ENCODE measurements around the gene SRPK3. TPM values are rescaled to one million over a fixed set of nuclear protein-coding genes. Genes with fewer than 3 reads are reported as not detected.
"Not testable (repeated sequence)": the region's sequence is repeated elsewhere in the genome, so short reads cannot be mapped to it uniquely, and the experiment has no call there.

Gene SRPK3
- total and polyA plus RNA-seq, 5 donors from 2014 or later, result not detected

DNA sequence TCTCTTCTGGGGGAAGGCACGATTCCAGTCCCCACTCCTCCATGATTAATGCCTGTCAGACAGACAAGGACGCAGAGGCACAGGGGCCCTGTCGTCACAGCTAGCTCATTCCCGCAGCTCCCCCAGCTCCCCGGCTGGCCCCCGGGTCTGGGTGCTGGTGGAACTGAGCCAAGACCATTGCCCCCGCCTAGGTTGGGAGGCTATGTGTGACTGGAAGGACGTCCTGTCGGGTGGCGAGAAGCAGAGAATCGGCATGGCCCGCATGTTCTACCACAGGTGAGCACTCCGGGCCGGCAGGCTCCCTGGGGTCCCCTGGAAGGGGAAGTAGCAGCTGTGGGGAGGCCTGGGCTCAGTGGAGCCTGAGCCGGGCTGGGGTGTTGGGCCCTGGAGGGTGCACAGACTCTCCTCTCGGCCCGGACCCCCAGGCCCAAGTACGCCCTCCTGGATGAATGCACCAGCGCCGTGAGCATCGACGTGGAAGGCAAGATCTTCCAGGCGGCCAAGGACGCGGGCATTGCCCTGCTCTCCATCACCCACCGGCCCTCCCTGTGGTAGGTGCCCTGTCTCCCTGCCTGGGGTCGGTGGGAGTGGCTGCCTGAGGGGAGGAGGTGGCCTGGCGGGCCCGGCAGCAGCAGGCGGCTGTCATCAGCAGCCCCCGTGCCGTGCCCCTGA lies 37.9 kb upstream of the SRPK3 start:
- not testable (repeated sequence) for H3K27me3 Mint-ChIP-seq; H3K36me3 Mint-ChIP-seq; H3K36me3 ChIP-seq (ENCODE audit: control insufficient read depth, insufficient read depth, low read length); DNase-seq; H3K9me3 ChIP-seq (ENCODE audit: control insufficient read depth in 2 of 2, low read length in 2 of 2); H3K4me3 Mint-ChIP-seq; ATAC-seq (ENCODE audit: low read depth in 2 of 2); H3K27ac Mint-ChIP-seq; H3K27ac ChIP-seq (ENCODE audit: insufficient read depth, low read length, poor library complexity, severe bottlenecking); H3K9me3 Mint-ChIP-seq; H3K4me3 ChIP-seq (ENCODE audit: low read depth, low read length); H3K27me3 ChIP-seq (ENCODE audit: control insufficient read depth, insufficient read depth, low read length)
- H3K4me1 Mint-ChIP-seq, result peaks cover 0 to 19% (median 0%) of the 10 kb centered on the region in 4 donors
- H3K4me1 ChIP-seq (ENCODE audit: control insufficient read depth, insufficient read depth, low read length, poor library complexity, severe bottlenecking), result peaks cover 11% of the 10 kb centered on the region

DNA sequence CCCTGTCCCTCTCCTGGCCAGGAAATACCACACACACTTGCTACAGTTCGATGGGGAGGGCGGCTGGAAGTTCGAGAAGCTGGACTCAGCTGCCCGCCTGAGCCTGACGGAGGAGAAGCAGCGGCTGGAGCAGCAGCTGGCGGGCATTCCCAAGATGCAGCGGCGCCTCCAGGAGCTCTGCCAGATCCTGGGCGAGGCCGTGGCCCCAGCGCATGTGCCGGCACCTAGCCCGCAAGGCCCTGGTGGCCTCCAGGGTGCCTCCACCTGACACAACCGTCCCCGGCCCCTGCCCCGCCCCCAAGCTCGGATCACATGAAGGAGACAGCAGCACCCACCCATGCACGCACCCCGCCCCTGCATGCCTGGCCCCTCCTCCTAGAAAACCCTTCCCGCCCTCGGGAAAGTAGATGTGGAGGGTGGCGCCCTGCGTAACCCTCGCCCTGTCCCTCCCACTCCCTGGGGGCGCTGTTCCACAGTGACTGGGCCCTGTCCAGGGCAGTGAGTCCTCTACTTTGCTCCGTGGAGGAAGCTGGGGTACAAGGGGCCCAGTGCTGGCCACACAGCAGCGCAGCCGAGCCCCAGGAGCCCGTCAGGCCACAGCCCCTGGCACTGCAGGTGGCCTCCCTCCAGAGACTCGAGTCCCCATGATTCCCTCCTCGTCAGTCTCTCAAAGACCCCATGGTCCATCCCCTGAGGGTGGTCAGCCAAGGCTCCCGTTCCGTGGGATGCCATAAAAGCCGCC lies 37.2 kb upstream of the SRPK3 start:
- H3K4me1 ChIP-seq (ENCODE audit: control insufficient read depth, insufficient read depth, low read length, poor library complexity, severe bottlenecking), result peaks cover 11% of the 10 kb centered on the region
- H3K4me3 ChIP-seq (ENCODE audit: low read depth, low read length); H3K9me3 Mint-ChIP-seq; H3K4me3 Mint-ChIP-seq; H3K27ac Mint-ChIP-seq; H3K36me3 ChIP-seq (ENCODE audit: control insufficient read depth, insufficient read depth, low read length); H3K27ac ChIP-seq (ENCODE audit: insufficient read depth, low read length, poor library complexity, severe bottlenecking); H3K27me3 Mint-ChIP-seq; DNase-seq; H3K27me3 ChIP-seq (ENCODE audit: control insufficient read depth, insufficient read depth, low read length); H3K9me3 ChIP-seq (ENCODE audit: control insufficient read depth in 2 of 2, low read length in 2 of 2); ATAC-seq (ENCODE audit: low read depth in 2 of 2); H3K36me3 Mint-ChIP-seq: not testable (repeated sequence)
- peaks cover 0 to 19% (median 0%) of the 10 kb centered on the region in 4 donors for H3K4me1 Mint-ChIP-seq

DNA sequence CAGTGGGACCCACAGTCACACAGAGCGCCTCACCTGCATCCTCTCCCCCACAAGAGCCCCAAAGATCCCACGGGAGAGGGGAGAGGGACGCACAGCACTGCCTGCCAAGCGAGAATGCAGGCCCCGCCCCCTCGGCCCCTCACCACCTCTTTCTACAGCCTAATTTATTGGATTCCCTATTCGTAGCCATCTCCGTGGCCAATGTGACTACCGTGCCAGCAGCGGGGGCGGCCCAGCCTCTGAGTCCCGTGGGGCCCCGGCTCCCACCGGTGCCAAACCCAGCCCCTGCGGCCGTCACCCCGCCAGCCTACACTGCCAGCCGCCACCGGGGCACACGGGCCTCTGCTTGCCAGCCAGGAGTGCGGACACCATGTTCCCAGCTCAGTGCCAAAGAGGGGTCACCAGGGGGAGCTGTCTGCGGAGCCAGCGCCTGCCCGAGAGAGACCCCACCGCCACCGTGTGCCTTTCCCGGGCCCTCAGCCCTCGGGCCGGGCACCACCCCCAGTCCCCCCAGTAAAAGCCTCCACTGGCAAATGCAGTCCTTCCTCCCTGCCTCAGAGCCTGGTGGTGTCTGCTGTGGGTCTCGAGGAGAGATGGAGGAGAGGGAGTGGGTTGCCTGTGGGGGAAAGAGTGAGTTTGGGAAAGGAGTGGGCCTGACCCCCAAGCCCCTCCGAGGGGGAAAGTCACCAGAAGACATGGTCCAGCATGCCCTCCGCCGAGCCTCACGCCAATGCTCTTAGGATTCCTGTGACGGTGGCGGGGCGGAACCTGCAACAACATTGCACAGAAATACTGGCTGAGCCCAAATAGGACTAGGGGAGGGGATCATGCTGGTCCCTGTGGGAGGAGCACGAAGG lies 36.4 kb upstream of the SRPK3 start:
- no peak overlapping the region for H3K4me3 ChIP-seq (ENCODE audit: low read depth, low read length)
- H3K27ac ChIP-seq (ENCODE audit: insufficient read depth, low read length, poor library complexity, severe bottlenecking), result no peak overlapping the region
- Mint-ChIP-seq H3K27me3 (peaks cover 5% of the 10 kb centered on the region), H3K36me3 (no peaks in the 10 kb centered on the region), H3K27ac (peak overlapping the region in 1 of 3 donors; percentile 25), H3K9me3 (no peaks in the 10 kb centered on the region), H3K4me1 (peaks cover 0 to 19% (median 0%) of the 10 kb centered on the region in 4 donors), H3K4me3 (no peak overlapping the region)
- no peak for ATAC-seq (ENCODE audit: low read depth in 2 of 2)
- peaks cover 11% of the 10 kb centered on the region for H3K4me1 ChIP-seq (ENCODE audit: control insufficient read depth, insufficient read depth, low read length, poor library complexity, severe bottlenecking)
- no peak for DNase-seq
- no peaks in the 10 kb centered on the region for H3K27me3 ChIP-seq (ENCODE audit: control insufficient read depth, insufficient read depth, low read length)
- no peaks in the 10 kb centered on the region for H3K9me3 ChIP-seq (ENCODE audit: control insufficient read depth in 2 of 2, low read length in 2 of 2)
- H3K36me3 ChIP-seq (ENCODE audit: control insufficient read depth, insufficient read depth, low read length), result no peaks in the 10 kb centered on the region

- not testable (repeated sequence) for H3K4me3 ChIP-seq (ENCODE audit: low read depth, low read length); ATAC-seq (ENCODE audit: low read depth in 2 of 2); H3K27me3 Mint-ChIP-seq; DNase-seq; H3K9me3 Mint-ChIP-seq; H3K27me3 ChIP-seq (ENCODE audit: control insufficient read depth, insufficient read depth, low read length); H3K27ac ChIP-seq (ENCODE audit: insufficient read depth, low read length, poor library complexity, severe bottlenecking); H3K9me3 ChIP-seq (ENCODE audit: control insufficient read depth in 2 of 2, low read length in 2 of 2); H3K36me3 ChIP-seq (ENCODE audit: control insufficient read depth, insufficient read depth, low read length); H3K27ac Mint-ChIP-seq; H3K4me3 Mint-ChIP-seq; H3K36me3 Mint-ChIP-seq
- H3K4me1 ChIP-seq (ENCODE audit: control insufficient read depth, insufficient read depth, low read length, poor library complexity, severe bottlenecking), result peaks cover 11% of the 10 kb centered on the region
- H3K4me1 Mint-ChIP-seq, result peaks cover 0 to 14% (median 0%) of the 10 kb centered on the region in 4 donors
These were observed 35.8 kb upstream of the SRPK3 start for GRCh38 chrX:153745067-153745433.

- no peaks in the 10 kb centered on the region for H3K27me3 ChIP-seq (ENCODE audit: control insufficient read depth, insufficient read depth, low read length)
- ATAC-seq (ENCODE audit: low read depth in 2 of 2), result no peak
- no peak for DNase-seq
- H3K27me3 Mint-ChIP-seq, result peaks cover 5% of the 10 kb centered on the region
- peaks cover 3% of the 10 kb centered on the region for H3K4me1 ChIP-seq (ENCODE audit: control insufficient read depth, insufficient read depth, low read length, poor library complexity, severe bottlenecking)
- no peaks in the 10 kb centered on the region for H3K36me3 ChIP-seq (ENCODE audit: control insufficient read depth, insufficient read depth, low read length)
- peaks cover 0 to 4% (median 0%) of the 10 kb centered on the region in 4 donors for H3K4me1 Mint-ChIP-seq
- H3K27ac Mint-ChIP-seq, result no peak overlapping the region
- no peak overlapping the region for H3K27ac ChIP-seq (ENCODE audit: insufficient read depth, low read length, poor library complexity, severe bottlenecking)
- H3K4me3 Mint-ChIP-seq, result no peak overlapping the region
- no peak overlapping the region for H3K4me3 ChIP-seq (ENCODE audit: low read depth, low read length)
- H3K9me3 ChIP-seq (ENCODE audit: control insufficient read depth in 2 of 2, low read length in 2 of 2), result no peaks in the 10 kb centered on the region
- H3K9me3 Mint-ChIP-seq, result no peaks in the 10 kb centered on the region
- H3K36me3 Mint-ChIP-seq, result no peaks in the 10 kb centered on the region
These were observed 34.5 kb upstream of the SRPK3 start for GRCh38 chrX:153746359-153746758.

- ATAC-seq (ENCODE audit: low read depth in 2 of 2); H3K4me1 Mint-ChIP-seq; H3K36me3 ChIP-seq (ENCODE audit: control insufficient read depth, insufficient read depth, low read length); H3K27ac Mint-ChIP-seq; H3K27me3 ChIP-seq (ENCODE audit: control insufficient read depth, insufficient read depth, low read length); H3K27me3 Mint-ChIP-seq; H3K4me3 ChIP-seq (ENCODE audit: low read depth, low read length); H3K27ac ChIP-seq (ENCODE audit: insufficient read depth, low read length, poor library complexity, severe bottlenecking); H3K9me3 ChIP-seq (ENCODE audit: control insufficient read depth in 2 of 2, low read length in 2 of 2); H3K9me3 Mint-ChIP-seq; H3K4me3 Mint-ChIP-seq; H3K4me1 ChIP-seq (ENCODE audit: control insufficient read depth, insufficient read depth, low read length, poor library complexity, severe bottlenecking); H3K36me3 Mint-ChIP-seq; DNase-seq: not testable (repeated sequence)
These were observed 33.9 kb upstream of the SRPK3 start for GRCh38 chrX:153746991-153747390.

DNA sequence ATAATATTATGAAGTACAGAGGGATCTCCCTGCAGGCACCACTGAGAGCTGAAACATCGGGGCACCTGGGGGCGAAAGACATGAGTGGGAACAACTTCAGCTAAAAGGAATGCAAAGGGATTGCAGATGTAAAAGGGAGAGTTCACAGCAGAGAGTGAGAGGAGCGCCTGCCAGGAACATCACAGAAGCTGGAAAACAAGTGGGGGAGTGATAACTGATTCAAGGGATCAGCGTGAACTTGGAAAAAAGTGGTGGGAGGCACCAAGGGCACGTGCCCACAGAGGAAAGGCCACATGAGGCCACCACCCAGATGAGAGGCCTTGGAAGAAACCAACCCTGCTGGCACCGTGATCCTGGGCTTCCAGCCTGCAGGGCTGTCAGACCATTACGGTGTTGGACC lies 31.8 kb upstream of the SRPK3 start:
- H3K27ac ChIP-seq (ENCODE audit: insufficient read depth, low read length, poor library complexity, severe bottlenecking); H3K9me3 ChIP-seq (ENCODE audit: control insufficient read depth in 2 of 2, low read length in 2 of 2); H3K36me3 ChIP-seq (ENCODE audit: control insufficient read depth, insufficient read depth, low read length); H3K4me3 ChIP-seq (ENCODE audit: low read depth, low read length); ATAC-seq (ENCODE audit: low read depth in 2 of 2); H3K4me3 Mint-ChIP-seq; H3K4me1 Mint-ChIP-seq; H3K4me1 ChIP-seq (ENCODE audit: control insufficient read depth, insufficient read depth, low read length, poor library complexity, severe bottlenecking); H3K9me3 Mint-ChIP-seq; DNase-seq; H3K27me3 ChIP-seq (ENCODE audit: control insufficient read depth, insufficient read depth, low read length); H3K27ac Mint-ChIP-seq; H3K36me3 Mint-ChIP-seq: not testable (repeated sequence)
- peaks cover 10% of the 10 kb centered on the region for H3K27me3 Mint-ChIP-seq
